Activated naive CD4-positive, alpha-beta T cell (primary cell): ENCODE results near the gene CHRNB2.

Experiments used
- DNase-seq, 4 experiments: peaks; one replicate each; lab custom pipeline; 2025; lab: John Stamatoyannopoulos, UW

Gene CHRNB2

DNA sequence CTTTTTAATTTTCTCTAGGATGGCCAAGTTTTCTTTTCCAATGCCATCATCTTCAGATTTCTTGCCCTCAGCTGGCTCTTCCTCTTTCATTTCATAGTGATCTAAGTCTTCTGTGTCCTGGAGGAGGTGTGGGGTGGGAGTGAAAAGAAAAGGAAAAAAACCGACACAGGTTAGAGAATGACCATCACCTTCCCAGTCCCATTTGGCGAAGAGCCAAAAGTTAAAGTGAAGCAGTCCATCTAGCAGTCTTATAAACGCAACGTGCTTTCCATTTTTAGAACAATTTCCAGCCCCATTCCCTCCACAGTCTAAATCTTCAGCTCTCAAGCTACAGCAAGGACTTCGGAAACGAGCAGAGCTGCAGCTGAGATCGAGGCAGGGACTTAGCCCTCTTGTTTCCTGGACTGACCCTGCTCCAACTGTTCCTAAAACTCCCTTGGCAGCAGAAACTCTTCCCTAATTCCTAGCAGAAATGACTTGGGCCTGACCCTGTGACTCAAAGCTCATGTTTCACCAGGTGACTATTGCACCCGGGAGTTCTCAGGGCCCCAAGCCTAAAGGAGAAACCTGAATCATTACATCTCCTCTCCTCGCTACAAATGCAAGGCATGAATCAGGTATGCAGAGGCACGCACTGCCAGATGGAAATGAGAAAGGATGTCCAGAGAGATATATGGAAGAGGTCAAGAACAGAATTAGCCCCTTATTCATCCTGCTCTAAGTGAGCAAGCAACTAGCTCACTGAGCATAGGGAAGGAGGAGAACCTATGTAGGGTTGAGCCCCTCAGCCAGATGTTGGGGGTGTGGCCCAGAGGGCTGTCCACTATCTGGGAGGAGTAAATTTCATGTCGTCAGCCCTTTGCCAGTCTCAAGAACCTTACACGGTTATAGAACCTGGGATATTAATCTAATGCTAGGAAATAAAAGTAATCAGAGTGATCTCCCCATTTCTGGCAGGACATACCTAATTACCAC lies 14.2 kb upstream of the CHRNB2 start:
- no peak for DNase-seq

DNA sequence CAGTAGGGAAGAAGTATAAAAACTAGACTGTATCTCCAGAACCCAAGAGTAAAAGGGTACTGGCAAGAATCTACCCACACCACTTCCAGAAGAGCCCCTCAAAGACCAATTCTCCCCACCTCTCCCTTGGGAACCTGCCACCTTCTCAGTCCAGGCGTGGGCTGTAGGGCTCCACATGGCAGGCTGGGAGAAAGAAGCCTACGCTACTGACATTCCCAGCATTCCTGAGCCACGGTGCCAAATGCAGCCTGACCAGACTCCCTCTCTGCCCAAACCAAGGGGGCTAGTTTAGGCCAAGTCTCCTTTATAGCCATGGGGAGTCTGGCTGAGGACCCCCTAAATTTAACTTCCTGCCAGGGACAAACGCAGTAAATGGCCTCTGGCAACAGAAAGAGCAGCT lies 11.2 kb upstream of the CHRNB2 start:
- DNase-seq = no peak

- DNase-seq = no peak
Measured at GRCh38 chr1:154557248-154557938, 10.2 kb upstream of the CHRNB2 start.

- peak in 3 of 4 experiments; percentile 29 to 43 (median 40) for DNase-seq
Measured at GRCh38 chr1:154557939-154558719, 9.4 kb upstream of the CHRNB2 start, which contains the start of gene UBE2Q1. Gene UBE2Q1, minus strand, starts transcription at chr1:154558662. Its CDS starts 109 bp downstream, at chr1:154558553.

GRCh38 chr1:154558720-154559465 lies 8.7 kb upstream of the CHRNB2 start:
- DNase-seq = peak; percentile 96 to 99 (median 98)

GRCh38 chr1:154559466-154560044 lies 8.0 kb upstream of the CHRNB2 start:
- peak; percentile 42 to 59 (median 47) for DNase-seq

GRCh38 chr1:154565876-154566275 lies 1.7 kb upstream of the CHRNB2 start:
- no peak for DNase-seq

- no peak for DNase-seq
Measured at GRCh38 chr1:154568157-154568815, 708 bp downstream of the CHRNB2 start.

- DNase-seq = no peak
Measured at GRCh38 chr1:154571244-154571963, 3.8 kb downstream of the CHRNB2 start.

GRCh38 chr1:154571964-154572288 lies 4.3 kb downstream of the CHRNB2 start:
- DNase-seq = no peak

- DNase-seq = no peak
Measured at GRCh38 chr1:154572468-154573167, 5.0 kb downstream of the CHRNB2 start.

DNA sequence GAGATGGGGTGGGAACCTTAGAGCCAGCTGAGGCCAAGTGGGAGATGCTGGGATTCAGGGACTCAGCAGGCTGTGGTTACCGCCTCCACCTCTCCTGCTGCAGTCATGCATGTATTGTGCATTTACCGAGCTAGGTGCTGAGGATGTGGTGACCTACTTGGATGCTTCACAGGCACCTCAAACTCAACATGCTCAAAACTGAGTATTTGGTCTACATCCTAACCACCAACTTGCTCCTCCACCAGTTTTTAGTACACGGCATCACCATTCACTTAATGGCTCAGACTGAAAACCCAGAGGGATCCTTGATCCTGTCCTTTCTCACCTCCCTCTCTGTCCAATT lies 5.6 kb downstream of the CHRNB2 start:
- DNase-seq = no peak

DNA sequence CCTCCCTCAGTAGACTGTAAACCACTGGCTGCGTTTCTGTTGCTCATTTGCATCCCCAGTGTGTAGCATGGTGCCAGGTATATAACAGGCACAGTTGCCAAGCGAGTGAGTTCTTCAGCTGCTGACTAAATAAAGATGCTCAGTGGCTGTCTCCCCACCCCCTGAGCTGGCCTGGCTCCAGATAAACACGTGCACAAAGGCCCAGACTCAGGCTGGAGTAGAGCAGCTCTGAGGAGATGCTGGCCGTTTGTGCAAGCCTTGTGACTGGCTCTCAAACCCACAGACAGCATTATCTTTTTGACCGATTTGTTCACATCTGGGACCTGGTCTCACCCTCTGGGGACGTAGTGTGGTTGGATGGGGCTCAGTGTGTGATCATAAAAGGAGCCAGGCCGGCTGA lies 7.1 kb downstream of the CHRNB2 start:
- no peak for DNase-seq

- no peak for DNase-seq
Measured at GRCh38 chr1:154575147-154575927, 7.8 kb downstream of the CHRNB2 start.

- no peak for DNase-seq
Measured at GRCh38 chr1:154575951-154576566, 8.5 kb downstream of the CHRNB2 start.

- no peak for DNase-seq
Measured at GRCh38 chr1:154577346-154578057, 9.9 kb downstream of the CHRNB2 start.

GRCh38 chr1:154578058-154578418 lies 10.5 kb downstream of the CHRNB2 start:
- no peak for DNase-seq

GRCh38 chr1:154579374-154579773 lies 11.8 kb downstream of the CHRNB2 start:
- DNase-seq = no peak
